Calu3 (cell line): Measurements from ENCODE around the gene GRID2. TPM values are rescaled to one million over a fixed set of nuclear protein-coding genes. Genes with fewer than 3 reads are reported as not detected.

Source experiments
- BruUV-seq: library from RNA; stranded (reverse); fragments of 400-500 nt; replicated peaks from 2 replicates; lab custom pipeline; 2021; lab: Mats Ljungman, UMichigan
- CTCF ChIA-PET: fragments of 300-600 bp; sonication (Branson Sonifier 250); formaldehyde crosslinking; loops from one replicate; lab custom pipeline; 2022; ENCODE audit warnings: antibody characterized with exemption; lab: Charles Lee
- DNase-seq: peaks from one replicate; pipeline ENCODE4 v3.0.0; 2022
- H3K27ac Mint-ChIP-seq: one replicate; pipeline ENCODE4 v1.8.0; 2022; ENCODE audit warnings: mixed read lengths; ENCODE audit not compliant: unreplicated experiment
- H3K27me3 Mint-ChIP-seq: one replicate; pipeline ENCODE4 v1.8.0; 2022; ENCODE audit warnings: mixed read lengths; ENCODE audit not compliant: unreplicated experiment
- H3K36me3 Mint-ChIP-seq: one replicate; pipeline ENCODE4 v1.8.0; 2022; ENCODE audit warnings: mild to moderate bottlenecking, moderate library complexity, mixed read lengths; ENCODE audit not compliant: insufficient read depth, unreplicated experiment
- H3K4me1 Mint-ChIP-seq: one replicate; pipeline ENCODE4 v1.8.0; 2022; ENCODE audit warnings: mild to moderate bottlenecking, low read depth, mixed read lengths; ENCODE audit not compliant: unreplicated experiment
- H3K4me3 Mint-ChIP-seq: one replicate; pipeline ENCODE4 v1.8.0; 2022; ENCODE audit warnings: mild to moderate bottlenecking, low read depth, moderate library complexity, mixed read lengths; ENCODE audit not compliant: unreplicated experiment
- H3K9me3 Mint-ChIP-seq: one replicate; pipeline ENCODE4 v1.8.0; 2022; ENCODE audit warnings: low read depth, mixed read lengths; ENCODE audit not compliant: unreplicated experiment
- CTCF ChIP-seq: fragments of 200-600 bp; IDR thresholded peaks from one replicate; pipeline ENCODE4 v1.8.0; 2022; ENCODE audit warnings: antibody characterized with exemption; ENCODE audit not compliant: unreplicated experiment
- intact Hi-C: fragments of 100-400 bp; cut with micrococcal nuclease; formaldehyde crosslinking; loops from one replicate; pipeline ENCODE4 v1.10.0; 2022; ENCODE audit not compliant: unreplicated experiment
- total RNA-seq: library from RNA; stranded (reverse); gene quantifications from 2 replicates; pipeline ENCODE4 v1.2.3, GENCODE V29; 2022

GRID2 gene
- total RNA-seq, 1 experiment from 2014 or later: not detected

- Mint-ChIP-seq H3K36me3 (no peaks in the 10 kb centered on the region), H3K27ac (no peak overlapping the region), H3K4me3 (no peak overlapping the region), H3K27me3 (no peaks in the 10 kb centered on the region), H3K9me3 (no peaks in the 10 kb centered on the region), H3K4me1 (no peaks in the 10 kb centered on the region)
- intact Hi-C loops: no loop called here
- no peak for DNase-seq
- CTCF ChIA-PET: no interaction called here
- BruUV-seq: no TSS peak
- TF ChIP-seq CTCF: no peak
Observed at GRCh38 chr4:93216646-93217045, 912.9 kb downstream of the GRID2 start.

GRCh38 chr4:93217431-93217830, 913.7 kb downstream of the GRID2 start:
- Mint-ChIP-seq H3K36me3 (no peaks in the 10 kb centered on the region), H3K27ac (no peak overlapping the region), H3K9me3 (no peaks in the 10 kb centered on the region), H3K4me1 (no peaks in the 10 kb centered on the region), H3K27me3 (no peaks in the 10 kb centered on the region), H3K4me3 (no peak overlapping the region)
- no peak for TF ChIP-seq CTCF
- intact Hi-C loops: no loop called here
- DNase-seq: no peak
- CTCF ChIA-PET: no interaction called here
- BruUV-seq: no TSS peak

- no TSS peak for BruUV-seq
- TF ChIP-seq CTCF: no peak
- Mint-ChIP-seq H3K27me3 (no peaks in the 10 kb centered on the region), H3K4me3 (no peak overlapping the region), H3K36me3 (no peaks in the 10 kb centered on the region), H3K4me1 (no peaks in the 10 kb centered on the region), H3K27ac (no peak overlapping the region), H3K9me3 (no peaks in the 10 kb centered on the region)
- no peak for DNase-seq
- intact Hi-C loops: no loop called here
- CTCF ChIA-PET: no interaction called here
Observed at GRCh38 chr4:93221771-93222170, 918.0 kb downstream of the GRID2 start.

- Mint-ChIP-seq H3K4me3 (no peak overlapping the region), H3K36me3 (no peaks in the 10 kb centered on the region), H3K27ac (no peak overlapping the region), H3K4me1 (no peaks in the 10 kb centered on the region), H3K27me3 (no peaks in the 10 kb centered on the region), H3K9me3 (no peaks in the 10 kb centered on the region)
- CTCF ChIA-PET: no interaction called here
- no TSS peak for BruUV-seq
- no peak for TF ChIP-seq CTCF
- intact Hi-C loops: no loop called here
- no peak for DNase-seq
Observed at GRCh38 chr4:93228021-93228420, 924.3 kb downstream of the GRID2 start.
